H54 (cell line): ENCODE data around the gene PROM2.

Experiments used
- DNase-seq: peaks from one replicate; pipeline ENCODE4 v3.0.0; 2011; ENCODE audit warnings: low spot score, mixed read lengths; ENCODE audit not compliant: insufficient read length
- FAIRE-seq: peaks from 3 replicates; lab custom pipeline; 2011; peaks lifted over from hg19 to GRCh38; lab: Jason Lieb, UNC
- POLR2A ChIP-seq: IDR thresholded peaks from 2 replicates; pipeline ENCODE4 v1.6.1; 2011; ENCODE audit warnings: low read depth, mild to moderate bottlenecking, low read length

Gene PROM2

GRCh38 chr2:95284886-95285541 lies 10.8 kb downstream of the PROM2 start:
- no peak for TF ChIP-seq POLR2A
- no peak for FAIRE-seq
- DNase-seq = no peak

GRCh38 chr2:95285542-95285932 lies 11.3 kb downstream of the PROM2 start:
- FAIRE-seq = no peak
- no peak for TF ChIP-seq POLR2A
- DNase-seq = no peak

- DNase-seq = no peak
- no peak for TF ChIP-seq POLR2A
- no peak for FAIRE-seq
Observed at GRCh38 chr2:95287336-95287735, 13.1 kb downstream of the PROM2 start.

- DNase-seq (no peak), FAIRE-seq (no peak)
- TF ChIP-seq POLR2A = no peak
Observed at GRCh38 chr2:95287806-95288205, 13.6 kb downstream of the PROM2 start.

GRCh38 chr2:95289253-95289652 lies 15.0 kb downstream of the PROM2 start:
- DNase-seq = no peak
- FAIRE-seq = no peak
- TF ChIP-seq POLR2A = no peak

- no peak for TF ChIP-seq POLR2A
- FAIRE-seq = no peak
Observed at GRCh38 chr2:95291222-95291621, 17.0 kb downstream of the PROM2 start.

GRCh38 chr2:95292623-95293260 lies 18.5 kb downstream of the PROM2 start:
- no peak for FAIRE-seq
- TF ChIP-seq POLR2A = no peak
- no peak for DNase-seq

More at GRCh38 chr2:95291222-95291621, 17.0 kb downstream of the PROM2 start:
- DNase-seq = no peak

GRCh38 chr2:95294579-95295250 lies 20.5 kb downstream of the PROM2 start:
- no peak for FAIRE-seq
- TF ChIP-seq POLR2A = no peak
- no peak for DNase-seq

GRCh38 chr2:95295376-95295775 lies 21.1 kb downstream of the PROM2 start:
- FAIRE-seq = no peak

GRCh38 chr2:95296011-95296410 lies 21.8 kb downstream of the PROM2 start:
- no peak for TF ChIP-seq POLR2A
- DNase-seq (no peak), FAIRE-seq (no peak)

More at GRCh38 chr2:95295376-95295775, 21.1 kb downstream of the PROM2 start:
- no peak for DNase-seq
- no peak for TF ChIP-seq POLR2A

- no peak for DNase-seq
- TF ChIP-seq POLR2A = no peak
- no peak for FAIRE-seq
Observed at GRCh38 chr2:95296880-95297487, 22.7 kb downstream of the PROM2 start, which contains the start of gene KCNIP3. KCNIP3 (plus strand) TSS chr2:95297347; CDS start chr2:95297439, 92 bp downstream.

- TF ChIP-seq POLR2A = no peak
- FAIRE-seq (no peak), DNase-seq (no peak)
Observed at GRCh38 chr2:95297639-95298395, 23.6 kb downstream of the PROM2 start.

GRCh38 chr2:95298486-95299111 lies 24.4 kb downstream of the PROM2 start:
- DNase-seq = no peak

GRCh38 chr2:95299961-95300360 lies 25.7 kb downstream of the PROM2 start:
- DNase-seq = no peak
- no peak for TF ChIP-seq POLR2A
- no peak for FAIRE-seq

More at GRCh38 chr2:95298486-95299111, 24.4 kb downstream of the PROM2 start:
- no peak for FAIRE-seq
- no peak for TF ChIP-seq POLR2A
